HepG2 (cell line): ENCODE results near the gene NEURL1B. TPM values are rescaled to one million over a fixed set of nuclear protein-coding genes. Genes with fewer than 3 reads are reported as not detected.

Experiments used
- ATF3 ChIP-seq: sonication (generic); formaldehyde crosslinking; IDR thresholded peaks from 2 replicates; pipeline ENCODE4 v1.4.0; 2020; ENCODE audit warnings: missing genetic modification reagents
- ATF6 ChIP-seq: sonication (generic); formaldehyde crosslinking; conservative IDR thresholded peaks from 2 replicates; pipeline ENCODE4 v1.4.0; 2020; ENCODE audit warnings: missing genetic modification reagents
- GLMP ChIP-seq: sonication (generic); formaldehyde crosslinking; IDR thresholded peaks from 2 replicates; pipeline ENCODE4 v1.9.0; 2021; ENCODE audit warnings: missing genetic modification reagents, mild to moderate bottlenecking, borderline replicate concordance
- HBP1 ChIP-seq: IDR thresholded peaks from 2 replicates; pipeline ENCODE4 v1.6.1; 2016; ENCODE audit warnings: low read depth, control low read depth
- HHEX ChIP-seq: IDR thresholded peaks from 2 replicates; pipeline ENCODE4 v1.6.1; 2016; ENCODE audit warnings: control low read depth
- HNRNPUL1 ChIP-seq: fragments of 200-400 bp; formaldehyde crosslinking; IDR thresholded peaks from 2 replicates; pipeline ENCODE4 v1.6.1; 2017; ENCODE audit warnings: low read depth, mild to moderate bottlenecking, low read length, moderate library complexity
- IKZF1 ChIP-seq: fragments of 450-650 bp; IDR thresholded peaks from 2 replicates; pipeline ENCODE4 v1.7.1; 2016
- IRF9 ChIP-seq: sonication (generic); formaldehyde crosslinking; IDR thresholded peaks from 2 replicates; pipeline ENCODE4 v1.8.0; 2022; ENCODE audit warnings: missing genetic modification reagents, mild to moderate bottlenecking, borderline replicate concordance
- KAT2B ChIP-seq: fragments of 150-350 bp; IDR thresholded peaks from 2 replicates; pipeline ENCODE4 v1.6.1; 2014; ENCODE audit warnings: low read depth, low read length, borderline replicate concordance
- MEF2D ChIP-seq: sonication (generic); formaldehyde crosslinking; IDR thresholded peaks from 2 replicates; pipeline ENCODE4 v1.5.1; 2020; ENCODE audit warnings: mild to moderate bottlenecking, missing genetic modification reagents
- NFATC3 ChIP-seq: sonication (generic); formaldehyde crosslinking; IDR thresholded peaks from 2 replicates; pipeline ENCODE4 v1.5.1; 2020; ENCODE audit warnings: mild to moderate bottlenecking, missing genetic modification reagents
- PCBP2 ChIP-seq: fragments of 200-400 bp; formaldehyde crosslinking; optimal IDR thresholded peaks from 2 replicates; pipeline ENCODE3; 2018; ENCODE audit warnings: low read length, low read depth; ENCODE audit not compliant: poor library complexity, severe bottlenecking
- PREB ChIP-seq: sonication (generic); formaldehyde crosslinking; IDR thresholded peaks from 2 replicates; pipeline ENCODE4 v1.4.0; 2020; ENCODE audit warnings: missing genetic modification reagents
- SMAD3 ChIP-seq: sonication (generic); formaldehyde crosslinking; IDR thresholded peaks from 2 replicates; pipeline ENCODE4 v1.4.0; 2020; ENCODE audit warnings: missing genetic modification reagents
- XRCC5 ChIP-seq: fragments of 200-400 bp; formaldehyde crosslinking; optimal IDR thresholded peaks from 2 replicates; pipeline ENCODE3; 2017; ENCODE audit warnings: mild to moderate bottlenecking, low read length
- ZNF383 ChIP-seq: sonication (generic); formaldehyde crosslinking; IDR thresholded peaks from 2 replicates; pipeline ENCODE4 v1.4.0; 2020; ENCODE audit warnings: missing genetic modification reagents, mild to moderate bottlenecking, borderline replicate concordance
- polyA plus RNA-seq, 8 experiments: library from polyadenylated mRNA; depleted of rRNA in 3 of 8; stranded (reverse) in 7 of 8; unstranded in 1 of 8; fragments of >200 nt; fragmentation: Illumina TruSeq in 4 of 8; extraction: Trizol in 4 of 8; gene quantifications; 2 replicates each; pipeline versions ENCODE4 v1.2.1 to v1.2.3, GENCODE V29; 2011 to 2016; ENCODE audit warnings: low read depth in 4 of 8, missing spikeins in 1 of 8, mixed read lengths in 1 of 8; ENCODE audit not compliant: insufficient read depth in 1 of 8
- total RNA-seq, 5 experiments: library from RNA; depleted of rRNA; stranded (reverse); fragments of >200 nt; fragmentation: Illumina TruSeq; extraction: Trizol; gene quantifications; 2 replicates each; pipeline ENCODE4 v1.2.3, GENCODE V29; 2016; ENCODE audit warnings: low read depth in 1 of 5

NEURL1B gene
- total and polyA plus RNA-seq, 2 of the 13 experiments (the other 11 are each of a cell fraction or from before 2014, with no cell fraction given): 0.09 to 0.13 TPM

- TF ChIP-seq GLMP (no peak), IRF9 (CRISPR knock-in tag) (no peak), XRCC5 (no peak), KAT2B (no peak), HNRNPUL1 (no peak), MEF2D (CRISPR knock-in tag) (no peak), ATF6 (CRISPR knock-in tag) (no peak), IKZF1 (no peak), HBP1 (CRISPR knock-in tag) (no peak), HHEX (no peak), PREB (CRISPR knock-in tag) (no peak), PCBP2 (no peak), SMAD3 (no peak), ZNF383 (no peak), ATF3 (CRISPR knock-in tag) (no peak), NFATC3 (no peak)
Observed at GRCh38 chr5:172724242-172725183, 83.5 kb downstream of the NEURL1B start (continued).
